ENCODE results near the gene MC3R.

The MC3R gene

GRCh38 chr20:56257604-56258003, 9.1 kb downstream of the MC3R start:
- DNase-seq = no peak

GRCh38 chr20:56259948-56260347, 11.4 kb downstream of the MC3R start:
- DNase-seq = no peak

GRCh38 chr20:56268536-56268935, 20.0 kb downstream of the MC3R start:
- no peak for DNase-seq

- no peak for DNase-seq
Measured at GRCh38 chr20:56271974-56272373, 23.4 kb downstream of the MC3R start.

GRCh38 chr20:56273491-56273890, 25.0 kb downstream of the MC3R start:
- no peak for DNase-seq

GRCh38 chr20:56274156-56274555, 25.6 kb downstream of the MC3R start:
- DNase-seq = no peak

GRCh38 chr20:56278196-56278595, 29.7 kb downstream of the MC3R start:
- no peak for DNase-seq

- DNase-seq = no peak
Measured at GRCh38 chr20:56285496-56285895, 37.0 kb downstream of the MC3R start.

- DNase-seq = no peak
Measured at GRCh38 chr20:56289652-56290051, 41.1 kb downstream of the MC3R start.

- DNase-seq = no peak
Measured at GRCh38 chr20:56299362-56299761, 50.8 kb downstream of the MC3R start.
